GM18526 (cell line): Measurements from ENCODE around the gene CTNNA2.

Source experiments
- POLR2A ChIP-seq: IDR thresholded peaks from 3 replicates; pipeline ENCODE4 v1.6.1; 2011; ENCODE audit not compliant: insufficient read length; ENCODE audit errors: extremely low read depth

The CTNNA2 gene

GRCh38 chr2:80168801-80169200 is 656.0 kb downstream of the CTNNA2 start:
- no peak for TF ChIP-seq POLR2A

- TF ChIP-seq POLR2A: no peak
Observed at GRCh38 chr2:80169811-80170594, 657.2 kb downstream of the CTNNA2 start.

- no peak for TF ChIP-seq POLR2A
Observed at GRCh38 chr2:80185091-80185490, 672.2 kb downstream of the CTNNA2 start.

GRCh38 chr2:80186262-80186661 is 673.4 kb downstream of the CTNNA2 start:
- no peak for TF ChIP-seq POLR2A

- no peak for TF ChIP-seq POLR2A
Observed at GRCh38 chr2:80187156-80187555, 674.3 kb downstream of the CTNNA2 start.

- no peak for TF ChIP-seq POLR2A
Observed at GRCh38 chr2:80190166-80190565, 677.3 kb downstream of the CTNNA2 start.

GRCh38 chr2:80193566-80193965 is 680.7 kb downstream of the CTNNA2 start:
- TF ChIP-seq POLR2A: no peak

GRCh38 chr2:80195034-80195433 is 682.2 kb downstream of the CTNNA2 start:
- no peak for TF ChIP-seq POLR2A

GRCh38 chr2:80198042-80198441 is 685.2 kb downstream of the CTNNA2 start:
- TF ChIP-seq POLR2A: no peak

GRCh38 chr2:80199504-80199903 is 686.7 kb downstream of the CTNNA2 start:
- no peak for TF ChIP-seq POLR2A

- no peak for TF ChIP-seq POLR2A
Observed at GRCh38 chr2:80205498-80205897, 692.6 kb downstream of the CTNNA2 start.

GRCh38 chr2:80209458-80209857 is 696.6 kb downstream of the CTNNA2 start:
- TF ChIP-seq POLR2A: no peak

- no peak for TF ChIP-seq POLR2A
Observed at GRCh38 chr2:80217446-80217845, 704.6 kb downstream of the CTNNA2 start.

GRCh38 chr2:80222644-80223043 is 709.8 kb downstream of the CTNNA2 start:
- no peak for TF ChIP-seq POLR2A

GRCh38 chr2:80231421-80231820 is 718.6 kb downstream of the CTNNA2 start:
- no peak for TF ChIP-seq POLR2A

- TF ChIP-seq POLR2A: no peak
Observed at GRCh38 chr2:80233333-80233732, 720.5 kb downstream of the CTNNA2 start.
